Thyroid gland (tissue), 4 donors: ENCODE measurements around the gene DGKD. TPM values are rescaled to one million over a fixed set of nuclear protein-coding genes. Genes with fewer than 3 reads are reported as not detected.

Source experiments
- DNase-seq, 2 donors: peaks; one replicate each; pipeline ENCODE4 v3.0.0-alpha.2; 2019
- H3K27ac ChIP-seq, 3 donors: fragments of 200-600 bp; sonication (generic); 1 replicate in 2 of 3; 2 replicates in 1 of 3; pipeline ENCODE4 v1.5.1; 2016 to 2019; ENCODE audit warnings: mild to moderate bottlenecking in 1 of 3, moderate library complexity in 1 of 3
- H3K27me3 ChIP-seq: fragments of 200-600 bp; sonication (generic); one replicate; pipeline ENCODE4 v1.5.1; 2019
- H3K36me3 ChIP-seq, 2 donors: fragments of 200-600 bp; sonication (generic); one replicate each; pipeline ENCODE4 v1.5.1; 2016 to 2019
- H3K4me1 ChIP-seq, 2 donors: fragments of 200-600 bp; sonication (generic); one replicate each; pipeline ENCODE4 v1.5.1; 2017 to 2019
- H3K4me3 ChIP-seq, 3 donors: fragments of 200-600 bp; sonication (generic); replicated peaks in 1 of 3; 1 replicate in 2 of 3; 2 replicates in 1 of 3; pipeline ENCODE4 v1.5.1; 2016; ENCODE audit warnings: mild to moderate bottlenecking in 1 of 3
- H3K9me3 ChIP-seq: fragments of 200-600 bp; sonication (generic); one replicate; pipeline ENCODE4 v1.5.1; 2017
- CTCF ChIP-seq, 6 experiments: fragments of 200-600 bp in 3 of 6; fragments of 450-650 bp in 3 of 6; sonication (generic) in 3 of 6; IDR thresholded peaks; one replicate each; pipeline ENCODE4 v1.5.1; 2016 to 2019; ENCODE audit warnings: antibody characterized with exemption in 6 of 6, mild to moderate bottlenecking in 2 of 6, inconsistent platforms in 1 of 6, moderate library complexity in 1 of 6
- POLR2A ChIP-seq, 2 donors: fragments of 450-650 bp; IDR thresholded peaks; one replicate each; pipeline ENCODE4 v1.6.1; 2017; ENCODE audit warnings: antibody characterized with exemption in 2 of 2, mild to moderate bottlenecking in 2 of 2, moderate library complexity in 1 of 2
- WGBS, 2 donors: methylation state at CpG; one replicate each; pipeline ENCODE4 v1.1.5; 2017; 5-methylcytosine and 5-hydroxymethylcytosine counted together
- intact Hi-C: fragments of 100-400 bp; cut with DNase I; formaldehyde crosslinking; loops from one replicate; pipeline ENCODE4 v1.15.1; 2023
- total RNA-seq, 4 donors: library from RNA; depleted of rRNA; stranded (reverse); fragments of >200 nt; gene quantifications; one replicate each; pipeline ENCODE4 v1.2.3, GENCODE V29; 2016

The DGKD gene
- total RNA-seq, 4 donors from 2014 or later = 22.3 to 71.7 (median 27.3) TPM

- 94 to 98% methylated on average over 5 of the region's 5 CpGs for WGBS, 2 donors
- peaks cover 59 to 68% of the 10 kb centered on the region in 2 donors for H3K36me3 ChIP-seq
- no peaks in the 10 kb centered on the region for H3K4me1 ChIP-seq
- no peaks in the 10 kb centered on the region for H3K27me3 ChIP-seq
- no peaks in the 10 kb centered on the region for H3K9me3 ChIP-seq
- H3K4me3 ChIP-seq = no peak overlapping the region
- H3K27ac ChIP-seq = no peak overlapping the region
- intact Hi-C loops = no loop called here
- TF ChIP-seq POLR2A (IDR thresholded peaks at IDR 0.05) (no peak), CTCF (IDR thresholded peaks at IDR 0.05) (no peak)
- DNase-seq = no peak
Measured at GRCh38 chr2:233457356-233457755, 103.1 kb downstream of the DGKD start.

- Histone ChIP-seq H3K4me3 (no peak overlapping the region), H3K9me3 (no peaks in the 10 kb centered on the region), H3K27me3 (no peaks in the 10 kb centered on the region), H3K27ac (no peak overlapping the region), H3K4me1 (no peaks in the 10 kb centered on the region), H3K36me3 (peaks cover 60 to 68% of the 10 kb centered on the region in 2 donors)
- TF ChIP-seq POLR2A (IDR thresholded peaks at IDR 0.05) (no peak), CTCF (IDR thresholded peaks at IDR 0.05) (no peak)
- intact Hi-C loops = no loop called here
- 93 to 95% methylated on average over 19 to 20 of the region's 20 CpGs for WGBS, 2 donors
- no peak for DNase-seq
Measured at GRCh38 chr2:233458031-233458610, 103.8 kb downstream of the DGKD start.

GRCh38 chr2:233458826-233459225, 104.5 kb downstream of the DGKD start:
- Histone ChIP-seq H3K27me3 (no peaks in the 10 kb centered on the region), H3K4me1 (no peaks in the 10 kb centered on the region), H3K9me3 (no peaks in the 10 kb centered on the region), H3K27ac (no peak overlapping the region), H3K4me3 (no peak overlapping the region), H3K36me3 (peaks cover 60 to 67% of the 10 kb centered on the region in 2 donors)
- no peak for DNase-seq
- intact Hi-C loops = no loop called here
- TF ChIP-seq CTCF (IDR thresholded peaks at IDR 0.05) (no peak), POLR2A (IDR thresholded peaks at IDR 0.05) (no peak)
- 95 to 97% methylated on average over 5 to 6 of the region's 8 CpGs for WGBS, 2 donors

GRCh38 chr2:233459426-233459825, 105.1 kb downstream of the DGKD start:
- 93 to 94% methylated on average over 10 of the region's 10 CpGs for WGBS, 2 donors
- no peaks in the 10 kb centered on the region for H3K27me3 ChIP-seq
- no peaks in the 10 kb centered on the region for H3K9me3 ChIP-seq
- H3K4me1 ChIP-seq = no peaks in the 10 kb centered on the region
- H3K27ac ChIP-seq = no peak overlapping the region
- no peak for DNase-seq
- TF ChIP-seq POLR2A (IDR thresholded peaks at IDR 0.05) (no peak), CTCF (IDR thresholded peaks at IDR 0.05) (no peak)
- H3K4me3 ChIP-seq = no peak overlapping the region
- intact Hi-C loops = no loop called here
- peaks cover 60 to 73% of the 10 kb centered on the region in 2 donors for H3K36me3 ChIP-seq

- 90 to 92% methylated on average over 32 of the region's 32 CpGs for WGBS, 2 donors
- H3K4me3 ChIP-seq = no peak overlapping the region
- H3K27me3 ChIP-seq = no peaks in the 10 kb centered on the region
- no peak overlapping the region for H3K27ac ChIP-seq
- H3K4me1 ChIP-seq = no peaks in the 10 kb centered on the region
- peaks cover 49 to 62% of the 10 kb centered on the region in 2 donors for H3K36me3 ChIP-seq
- no peak for DNase-seq
- TF ChIP-seq POLR2A (IDR thresholded peaks at IDR 0.05) (no peak), CTCF (IDR thresholded peaks at IDR 0.05) (no peak)
- intact Hi-C loops = no loop called here
- no peaks in the 10 kb centered on the region for H3K9me3 ChIP-seq
Measured at GRCh38 chr2:233460726-233461441, 106.6 kb downstream of the DGKD start.
